AG04450 (cell line): Measurements from ENCODE around the gene MISFA. TPM values are rescaled to one million over a fixed set of nuclear protein-coding genes. Genes with fewer than 3 reads are reported as not detected.
"Not testable (repeated sequence)": the region's sequence is repeated elsewhere in the genome, so short reads cannot be mapped to it uniquely, and the experiment has no call there.

ENCODE experiments used
- CTCF ChIA-PET: fragments of 300-600, 350-600 bp; formaldehyde crosslinking; extraction: SDS; loops from one replicate; lab custom pipeline; 2022; ENCODE audit warnings: antibody characterized with exemption, inconsistent platforms; lab: Charles Lee
- POLR2A ChIA-PET: fragments of 350-600 bp; formaldehyde crosslinking; extraction: SDS; loops from one replicate; lab custom pipeline; 2021; ENCODE audit warnings: antibody characterized with exemption, inconsistent platforms; lab: Yijun Ruan, JAX
- DNase-seq: peaks from one replicate; pipeline ENCODE4 v3.0.0-alpha.2; 2011; ENCODE audit warnings: low read depth, low spot score
- H3K27ac ChIP-seq: one replicate; pipeline ENCODE4 v1.5.1; 2012; ENCODE audit warnings: low read depth, low read length, control low read depth
- H3K27me3 ChIP-seq: one replicate; pipeline ENCODE4 v1.6.0; 2012; ENCODE audit warnings: low read length; ENCODE audit not compliant: control insufficient read depth, insufficient read depth
- H3K4me3 ChIP-seq: 2 replicates; pipeline ENCODE4 v1.5.1; 2011; ENCODE audit warnings: mild to moderate bottlenecking, low read depth, low read length, control low read depth
- H3K9me3 ChIP-seq: 2 replicates; pipeline ENCODE4 v1.5.1; 2012; ENCODE audit warnings: low read length; ENCODE audit not compliant: control insufficient read depth, insufficient read depth
- CTCF ChIP-seq: IDR thresholded peaks from 2 replicates; pipeline ENCODE4 v1.5.1; 2011; ENCODE audit warnings: low read depth, low read length, control low read depth, inconsistent platforms
- polyA plus RNA-seq: library from polyadenylated mRNA; depleted of rRNA; stranded (reverse); fragments of >200 nt; gene quantifications from 2 replicates; pipeline ENCODE4 v1.2.3, GENCODE V29; 2011

MISFA gene
- polyA plus RNA-seq, 1 experiment: 1.3 TPM

- H3K4me3 ChIP-seq: peak overlapping the region; percentile 69
- POLR2A ChIA-PET: interaction anchor here (0.8 kb wide), 1 partner anchor 44 kb away, joined by 4 read pairs; the partner anchor contains the start of gene UEVLD
- H3K27ac ChIP-seq: no peak overlapping the region
- no peaks in the 10 kb centered on the region for H3K27me3 ChIP-seq
- CTCF ChIA-PET: interaction anchor here (0.7 to 1.6 kb wide), 4 partner anchors 9 to 131 kb away, joined by 4 to 5 read pairs (median 4); no protein-coding TSS in a partner anchor
- no peak for DNase-seq
- no peak for TF ChIP-seq CTCF
- H3K9me3 ChIP-seq: no peaks in the 10 kb centered on the region
Measured at GRCh38 chr11:18632841-18633240, 33.3 kb downstream of the MISFA start.

GRCh38 chr11:18633256-18634139 is 33.9 kb downstream of the MISFA start:
- ChIA-PET POLR2A (interaction anchor here (0.6 to 1.6 kb wide), 11 partner anchors 8 to 249 kb away, joined by 3 to 11 read pairs (median 4); partner anchors contain the start of genes LDHA and UEVLD), CTCF (interaction anchor here (0.7 to 1.6 kb wide), 5 partner anchors 9 to 131 kb away, joined by 3 to 5 read pairs (median 4); no protein-coding TSS in a partner anchor)
- H3K4me3 ChIP-seq: peak overlapping the region; percentile 69
- H3K27me3 ChIP-seq: no peaks in the 10 kb centered on the region
- H3K27ac ChIP-seq: peak overlapping the region; percentile 63
- TF ChIP-seq CTCF: no peak
- DNase-seq: no peak
- H3K9me3 ChIP-seq: no peaks in the 10 kb centered on the region

DNA sequence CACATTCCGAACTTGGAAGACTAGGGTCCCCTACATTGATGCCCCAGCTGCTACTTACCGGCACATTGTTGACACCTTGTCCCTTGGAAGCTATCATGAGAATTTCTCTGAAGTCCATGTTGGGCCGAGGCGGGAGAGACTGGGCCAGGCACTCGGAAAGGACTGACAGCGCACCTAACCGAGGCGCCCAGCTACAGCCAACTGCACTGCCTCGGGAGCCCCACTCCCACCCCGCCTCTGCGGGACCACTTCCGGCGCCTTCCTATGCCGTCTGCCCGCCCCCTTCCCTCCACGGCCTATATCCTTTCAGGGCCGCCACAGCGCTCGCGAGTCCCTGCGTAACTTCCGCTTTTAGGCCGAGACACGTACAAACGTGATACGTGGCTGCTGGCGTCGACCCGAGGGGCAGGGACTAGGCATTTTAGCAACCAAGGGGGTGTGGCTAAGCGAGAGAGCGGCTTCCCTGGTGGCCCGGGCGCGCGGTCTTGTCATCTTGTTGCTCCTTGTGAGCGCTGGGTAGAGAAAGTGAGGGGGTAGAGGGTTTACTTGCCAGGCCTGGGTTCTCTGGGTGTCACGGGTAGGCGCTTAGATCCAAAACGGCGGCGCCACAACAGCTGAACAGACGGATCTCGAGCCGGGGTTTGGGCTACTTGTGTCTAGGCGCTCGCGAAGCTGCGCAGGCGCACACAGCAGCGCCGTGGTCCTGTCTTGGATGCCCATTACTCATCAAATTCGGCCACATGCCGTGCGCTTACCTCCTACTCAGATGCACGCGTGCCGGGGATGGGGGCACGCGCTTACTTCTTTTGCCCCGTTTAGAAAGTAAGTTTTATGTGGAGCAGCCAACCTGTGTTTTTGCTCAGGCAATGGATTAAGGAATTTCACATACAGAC is 34.8 kb downstream of the MISFA start, which contains the start of gene SPTY2D1:
Gene SPTY2D1 (minus strand): TSS at position 203 of the 893 bp plus-strand sequence. CDS start 85 bp downstream, at position 118.
- TF ChIP-seq CTCF: no peak
- H3K9me3 ChIP-seq: no peaks in the 10 kb centered on the region
- CTCF ChIA-PET: interaction anchor here (0.9 to 1.9 kb wide), 5 partner anchors 17 to 130 kb away, joined by 3 to 12 read pairs (median 5); no protein-coding TSS in a partner anchor

GRCh38 chr11:18641677-18642076 is 42.1 kb downstream of the MISFA start:
- no peak for TF ChIP-seq CTCF
- DNase-seq: no peak
- CTCF ChIA-PET: no interaction called here
- Histone ChIP-seq H3K4me3 (no peak overlapping the region), H3K27ac (no peak overlapping the region), H3K27me3 (peaks cover 9% of the 10 kb centered on the region), H3K9me3 (no peaks in the 10 kb centered on the region)
- POLR2A ChIA-PET: no interaction called here

More for the DNA sequence above, 34.8 kb downstream of the MISFA start, which contains the start of gene SPTY2D1:
- POLR2A ChIA-PET: interaction anchor here (0.5 to 1.6 kb wide), 15 partner anchors 9 to 250 kb away, joined by 3 to 11 read pairs (median 3); partner anchors contain the start of genes LDHA, TMEM86A and UEVLD
- peak within 1 kb of the TSS; percentile 98 for H3K27ac ChIP-seq
- H3K4me3 ChIP-seq: peak within 1 kb of the TSS; percentile 70
- H3K27me3 ChIP-seq: no peaks in the 10 kb centered on the region
- peak; percentile 98 for DNase-seq

GRCh38 chr11:18643034-18643433 is 43.4 kb downstream of the MISFA start:
- H3K27ac ChIP-seq, POLR2A ChIA-PET, H3K27me3 ChIP-seq, H3K4me3 ChIP-seq, CTCF ChIA-PET, H3K9me3 ChIP-seq, DNase-seq: not testable (repeated sequence)
